Parathyroid adenoma (tissue), 2 donors: ENCODE measurements around the gene SERPINB13.

Experiments
- H2AFZ ChIP-seq: fragments of 300-600 bp; sonication (generic); one replicate; pipeline ENCODE4 v1.7.0; 2017; ENCODE audit warnings: antibody characterized with exemption, mild to moderate bottlenecking
- H3K27ac ChIP-seq: fragments of 300-600 bp; sonication (generic); one replicate; pipeline ENCODE4 v1.7.0; 2017
- H3K27me3 ChIP-seq: fragments of 300-600 bp; sonication (generic); one replicate; pipeline ENCODE4 v1.7.0; 2017; ENCODE audit warnings: low read length; ENCODE audit not compliant: control insufficient read depth, insufficient read depth
- H3K36me3 ChIP-seq: fragments of 300-600 bp; sonication (generic); one replicate; pipeline ENCODE4 v1.7.0; 2017; ENCODE audit warnings: low read length; ENCODE audit not compliant: control insufficient read depth, insufficient read depth
- H3K4me1 ChIP-seq: fragments of 300-600 bp; sonication (generic); one replicate; pipeline ENCODE4 v1.7.0; 2017; ENCODE audit warnings: control low read depth
- H3K4me2 ChIP-seq: fragments of 300-600 bp; sonication (generic); one replicate; pipeline ENCODE4 v1.7.0; 2017; ENCODE audit warnings: low read length
- H3K4me3 ChIP-seq: fragments of 300-600 bp; sonication (generic); one replicate; pipeline ENCODE4 v1.7.0; 2017; ENCODE audit warnings: low read depth, low read length
- H3K79me2 ChIP-seq: fragments of 300-600 bp; sonication (generic); one replicate; pipeline ENCODE4 v1.7.0; 2017; ENCODE audit warnings: control low read depth
- H3K9ac ChIP-seq: fragments of 300-600 bp; sonication (generic); one replicate; pipeline ENCODE4 v1.7.0; 2017; ENCODE audit warnings: mild to moderate bottlenecking
- H3K9me3 ChIP-seq: fragments of 300-600 bp; sonication (generic); one replicate; pipeline ENCODE4 v1.7.0; 2017; ENCODE audit warnings: low read length; ENCODE audit not compliant: control insufficient read depth
- TF ChIP-seq, protein P1 (sequence below): fragments of 300-600 bp; sonication (generic); IDR thresholded peaks from one replicate; pipeline ENCODE4 v1.7.0; 2017; ENCODE audit warnings: antibody characterized with exemption, mild to moderate bottlenecking
- donor health status: primary hyperparathyroidism.

Gene SERPINB13

DNA sequence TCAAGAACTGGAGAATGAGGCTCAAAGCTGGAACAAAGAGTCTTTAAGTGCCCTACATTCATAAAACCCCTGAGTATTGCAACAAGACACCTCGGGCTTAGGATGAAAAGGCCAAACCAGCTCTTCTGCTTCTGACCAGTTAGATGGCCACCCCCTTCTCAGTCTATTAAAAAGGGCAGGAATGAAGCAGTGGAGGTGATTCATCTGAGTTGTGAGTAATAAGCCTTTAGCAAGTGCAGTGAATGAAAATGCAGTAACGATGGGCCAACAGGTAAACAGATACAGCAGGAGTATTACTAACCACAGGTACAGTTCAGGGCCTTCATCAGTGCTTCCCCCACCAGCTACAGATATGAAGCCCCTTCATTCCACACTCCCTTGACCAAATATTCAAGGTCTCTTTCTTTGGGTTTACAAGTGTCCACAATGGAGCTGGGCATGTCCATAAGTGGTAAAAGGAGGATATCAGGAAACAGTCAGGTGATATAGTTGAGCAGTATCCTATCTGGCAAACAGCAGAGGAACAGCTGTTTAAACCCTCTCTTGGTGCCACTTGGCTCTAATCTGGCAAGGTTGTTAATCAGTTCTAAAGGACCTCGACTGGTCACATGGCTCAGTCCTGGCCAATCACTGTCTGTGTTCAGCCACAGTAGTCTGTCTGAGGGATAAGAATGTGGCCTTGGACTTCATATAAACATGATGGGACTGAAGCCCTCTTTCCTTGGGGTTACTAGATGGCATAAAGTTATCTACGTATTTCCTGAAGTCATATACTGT is 17.8 kb downstream of the SERPINB13 start:
- Histone ChIP-seq H3K27ac (no peak overlapping the region), H3K9ac (no peak overlapping the region)
- TF ChIP-seq, protein P1, sequence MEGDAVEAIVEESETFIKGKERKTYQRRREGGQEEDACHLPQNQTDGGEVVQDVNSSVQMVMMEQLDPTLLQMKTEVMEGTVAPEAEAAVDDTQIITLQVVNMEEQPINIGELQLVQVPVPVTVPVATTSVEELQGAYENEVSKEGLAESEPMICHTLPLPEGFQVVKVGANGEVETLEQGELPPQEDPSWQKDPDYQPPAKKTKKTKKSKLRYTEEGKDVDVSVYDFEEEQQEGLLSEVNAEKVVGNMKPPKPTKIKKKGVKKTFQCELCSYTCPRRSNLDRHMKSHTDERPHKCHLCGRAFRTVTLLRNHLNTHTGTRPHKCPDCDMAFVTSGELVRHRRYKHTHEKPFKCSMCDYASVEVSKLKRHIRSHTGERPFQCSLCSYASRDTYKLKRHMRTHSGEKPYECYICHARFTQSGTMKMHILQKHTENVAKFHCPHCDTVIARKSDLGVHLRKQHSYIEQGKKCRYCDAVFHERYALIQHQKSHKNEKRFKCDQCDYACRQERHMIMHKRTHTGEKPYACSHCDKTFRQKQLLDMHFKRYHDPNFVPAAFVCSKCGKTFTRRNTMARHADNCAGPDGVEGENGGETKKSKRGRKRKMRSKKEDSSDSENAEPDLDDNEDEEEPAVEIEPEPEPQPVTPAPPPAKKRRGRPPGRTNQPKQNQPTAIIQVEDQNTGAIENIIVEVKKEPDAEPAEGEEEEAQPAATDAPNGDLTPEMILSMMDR, result no peak

GRCh38 chr18:63606526-63606925 is 19.4 kb downstream of the SERPINB13 start:
- Histone ChIP-seq H3K9me3 (no peaks in the 10 kb centered on the region), H3K79me2 (no peaks in the 10 kb centered on the region), H2AFZ (no peak overlapping the region), H3K4me2 (no peak overlapping the region), H3K36me3 (no peaks in the 10 kb centered on the region), H3K9ac (no peak overlapping the region), H3K4me3 (no peak overlapping the region), H3K4me1 (no peaks in the 10 kb centered on the region), H3K27ac (no peak overlapping the region), H3K27me3 (no peaks in the 10 kb centered on the region)
- TF ChIP-seq, protein P1, result no peak

More for the DNA sequence above, 17.8 kb downstream of the SERPINB13 start:
- Histone ChIP-seq H3K4me2 (no peak overlapping the region), H3K9me3 (no peaks in the 10 kb centered on the region), H3K36me3 (no peaks in the 10 kb centered on the region), H3K4me3 (no peak overlapping the region), H3K4me1 (no peaks in the 10 kb centered on the region), H2AFZ (no peak overlapping the region), H3K27me3 (no peaks in the 10 kb centered on the region), H3K79me2 (no peaks in the 10 kb centered on the region)

GRCh38 chr18:63613420-63613819 is 26.3 kb downstream of the SERPINB13 start:
- no peaks in the 10 kb centered on the region for H3K4me1 ChIP-seq
- no peaks in the 10 kb centered on the region for H3K79me2 ChIP-seq
- H3K9me3 ChIP-seq, result no peaks in the 10 kb centered on the region
- TF ChIP-seq, protein P1, result no peak
- no peak overlapping the region for H3K4me3 ChIP-seq
- no peaks in the 10 kb centered on the region for H3K36me3 ChIP-seq
- H2AFZ ChIP-seq, result no peak overlapping the region
- H3K4me2 ChIP-seq, result no peak overlapping the region
- H3K27ac ChIP-seq, result no peak overlapping the region
- no peak overlapping the region for H3K9ac ChIP-seq
- no peaks in the 10 kb centered on the region for H3K27me3 ChIP-seq

DNA sequence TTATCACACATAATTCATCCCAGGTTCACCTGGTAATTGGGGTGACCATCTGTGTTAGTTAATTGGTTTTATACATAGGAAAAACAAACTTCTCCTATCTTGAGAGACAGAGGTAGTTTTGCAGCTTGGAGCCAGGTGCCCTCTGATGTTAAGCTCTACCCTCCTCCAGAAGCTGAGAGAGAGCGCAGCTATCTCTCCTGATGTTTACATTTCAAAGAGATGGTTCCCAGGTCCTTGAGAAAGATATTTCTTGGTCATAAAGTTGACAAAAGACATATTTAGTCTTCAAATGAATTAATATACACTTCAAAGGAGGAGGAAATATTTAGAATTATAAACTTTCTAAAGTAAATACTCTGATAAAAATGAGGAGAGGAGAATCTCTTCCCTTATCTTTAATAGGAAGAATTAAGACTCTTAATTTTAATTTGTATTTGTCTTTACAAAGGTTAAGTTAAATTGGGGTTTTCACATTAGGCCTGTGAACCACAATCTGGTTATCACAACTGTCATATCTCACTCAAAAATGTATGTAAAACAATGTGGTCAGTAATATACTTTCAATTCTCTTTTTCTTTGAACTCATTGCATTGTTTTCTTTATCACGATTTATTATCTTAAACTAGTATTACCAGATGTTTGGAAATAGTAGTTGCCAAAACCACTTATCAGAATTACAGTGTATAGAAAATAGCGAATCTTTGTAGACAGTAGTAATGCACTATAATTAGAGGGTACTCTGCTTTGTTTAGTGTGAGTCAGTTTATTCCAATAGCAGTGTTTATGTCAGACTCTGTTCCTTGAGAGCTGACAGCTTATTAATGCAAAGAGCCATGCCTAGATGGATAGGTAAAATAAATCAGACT is 30.1 kb downstream of the SERPINB13 start:
- H3K9me3 ChIP-seq, result no peaks in the 10 kb centered on the region
- H3K27me3 ChIP-seq, result no peaks in the 10 kb centered on the region
- TF ChIP-seq, protein P1, result no peak
- H3K36me3 ChIP-seq, result no peaks in the 10 kb centered on the region
- no peak overlapping the region for H2AFZ ChIP-seq
- no peaks in the 10 kb centered on the region for H3K4me1 ChIP-seq
- no peak overlapping the region for H3K27ac ChIP-seq
- H3K79me2 ChIP-seq, result no peaks in the 10 kb centered on the region
- no peak overlapping the region for H3K4me3 ChIP-seq
- H3K4me2 ChIP-seq, result no peak overlapping the region
- no peak overlapping the region for H3K9ac ChIP-seq
